Neural progenitor cell (in vitro differentiated cells): ENCODE results near the gene PNPLA3. TPM values are rescaled to one million over a fixed set of nuclear protein-coding genes. Genes with fewer than 3 reads are reported as not detected.

Experiments
- DNase-seq: peaks from one replicate; pipeline ENCODE4 v3.0.0-alpha.2; 2016; ENCODE audit warnings: low spot score
- H2AFZ ChIP-seq: fragments of 200-600 bp; sonication (generic); replicated peaks from 2 replicates; pipeline ENCODE4 v1.6.1; 2016; ENCODE audit warnings: antibody characterized with exemption
- H3F3A ChIP-seq: fragments of 200-600 bp; sonication (generic); 2 replicates; pipeline ENCODE4 v1.6.1; 2016; ENCODE audit warnings: antibody characterized with exemption, low read depth
- H3K27ac ChIP-seq: fragments of 200-600 bp; sonication (generic); 2 replicates; pipeline ENCODE4 v1.5.1; 2016; ENCODE audit warnings: mild to moderate bottlenecking
- H3K27me3 ChIP-seq: fragments of 200-600 bp; sonication (generic); 2 replicates; pipeline ENCODE4 v1.6.1; 2016; ENCODE audit warnings: mild to moderate bottlenecking, moderate library complexity
- H3K36me3 ChIP-seq: fragments of 200-600 bp; sonication (generic); 2 replicates; pipeline ENCODE4 v1.5.1; 2016
- H3K4me1 ChIP-seq: fragments of 200-600 bp; sonication (generic); 2 replicates; pipeline ENCODE4 v1.6.1; 2016; ENCODE audit warnings: mixed run types
- H3K4me2 ChIP-seq: fragments of 200-600 bp; sonication (generic); 2 replicates; pipeline ENCODE4 v1.6.1; 2016
- H3K4me3 ChIP-seq: fragments of 200-600 bp; sonication (generic); 2 replicates; pipeline ENCODE4 v1.5.1; 2016
- H3K79me2 ChIP-seq: fragments of 200-600 bp; sonication (generic); 2 replicates; pipeline ENCODE4 v1.6.1; 2016; ENCODE audit warnings: low read depth
- H3K9ac ChIP-seq: fragments of 200-600 bp; sonication (generic); 2 replicates; pipeline ENCODE4 v1.6.1; 2016
- H3K9me3 ChIP-seq: fragments of 200-600 bp; sonication (generic); 2 replicates; pipeline ENCODE4 v1.5.1; 2016; ENCODE audit warnings: low read depth
- H4K20me1 ChIP-seq: fragments of 200-600 bp; sonication (generic); 2 replicates; pipeline ENCODE4 v1.6.1; 2016; ENCODE audit warnings: low read depth
- H3K27ac Mint-ChIP-seq: 3 replicates; pipeline ENCODE4 v1.8.0; 2021; ENCODE audit warnings: mixed read lengths
- H3K27me3 Mint-ChIP-seq: 2 replicates; pipeline ENCODE4 v1.8.0; 2022; ENCODE audit warnings: low read depth, mild to moderate bottlenecking, inconsistent platforms, moderate library complexity, mixed read lengths; ENCODE audit not compliant: insufficient read depth
- H3K36me3 Mint-ChIP-seq: 3 replicates; pipeline ENCODE4 v1.8.0; 2021; ENCODE audit warnings: mixed read lengths
- H3K4me1 Mint-ChIP-seq: 3 replicates; pipeline ENCODE4 v1.8.0; 2021; ENCODE audit warnings: mixed read lengths
- H3K4me3 Mint-ChIP-seq: 3 replicates; pipeline ENCODE4 v1.8.0; 2021; ENCODE audit warnings: mild to moderate bottlenecking, moderate library complexity, mixed read lengths
- H3K9me3 Mint-ChIP-seq: 3 replicates; pipeline ENCODE4 v1.8.0; 2020; ENCODE audit warnings: mixed read lengths
- EZH2 ChIP-seq: fragments of 200-600 bp; sonication (generic); IDR thresholded peaks from 2 replicates; pipeline ENCODE4 v1.6.1; 2017; ENCODE audit warnings: antibody characterized with exemption, mild to moderate bottlenecking, moderate library complexity
- EZH2phosphoT487 ChIP-seq: fragments of 200-600 bp; sonication (generic); IDR thresholded peaks from 2 replicates; pipeline ENCODE4 v1.6.1; 2017; ENCODE audit warnings: antibody characterized with exemption
- total RNA-seq: library from RNA; depleted of rRNA; stranded (reverse); fragments of >200 nt; gene quantifications from 2 replicates; pipeline ENCODE4 v1.2.3, GENCODE V29; 2015; ENCODE audit warnings: low replicate concordance
- TF ChIP-seq, protein P1 (sequence below): fragments of 200-600 bp; sonication (generic); IDR thresholded peaks from 2 replicates; pipeline ENCODE4 v1.5.1; 2017; ENCODE audit warnings: antibody characterized with exemption, mild to moderate bottlenecking

PNPLA3 gene
- total RNA-seq, 1 donor from 2014 or later = 4.8 TPM

DNA sequence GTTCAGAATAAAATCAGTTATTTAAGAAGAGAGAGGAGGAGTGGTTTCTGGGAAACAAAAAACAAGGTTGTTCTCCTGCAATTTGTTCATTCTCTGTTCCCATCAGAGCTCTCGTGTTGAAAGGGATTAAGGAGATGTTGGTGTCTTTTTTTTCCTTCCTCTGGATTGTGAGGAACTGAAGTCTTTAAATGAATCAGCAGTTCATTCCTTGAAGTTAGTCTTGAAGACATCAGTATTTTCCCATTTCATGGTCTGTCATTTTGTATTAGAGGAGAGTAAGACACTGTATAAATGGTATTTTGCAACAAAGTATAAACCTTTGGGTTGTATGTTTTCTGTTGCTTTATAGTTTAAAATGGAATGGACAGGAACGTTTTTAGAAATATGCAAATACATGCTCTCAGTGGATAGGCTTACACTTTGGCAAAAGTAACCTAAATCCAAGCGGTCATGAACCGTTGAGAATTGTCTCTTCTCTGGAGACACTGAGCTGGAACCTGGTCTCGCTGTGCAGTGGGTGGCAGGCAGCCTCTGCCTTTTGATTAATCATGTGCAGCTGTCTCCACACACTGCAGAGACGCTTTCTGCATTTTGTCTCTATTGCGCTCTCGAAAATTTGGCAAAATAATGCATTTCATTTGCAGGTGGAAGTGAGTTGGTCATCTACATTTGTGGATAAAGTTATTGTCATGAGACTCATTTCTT, 64.7 kb downstream of the PNPLA3 start:
- H3K27ac Mint-ChIP-seq = no peak overlapping the region
- no peak overlapping the region for H3K4me3 Mint-ChIP-seq
- peaks cover 20% of the 10 kb centered on the region for H3K4me1 Mint-ChIP-seq
- H3F3A ChIP-seq = no peaks in the 10 kb centered on the region
- H3K27ac ChIP-seq = no peak overlapping the region
- H4K20me1 ChIP-seq = no peaks in the 10 kb centered on the region
- no peaks in the 10 kb centered on the region for H3K9me3 Mint-ChIP-seq
- H3K4me3 ChIP-seq = no peak overlapping the region
- no peaks in the 10 kb centered on the region for H3K79me2 ChIP-seq
- H3K36me3 ChIP-seq = peaks cover 5% of the 10 kb centered on the region
- no peak overlapping the region for H3K4me2 ChIP-seq
- no peak for DNase-seq
- TF ChIP-seq EZH2phosphoT487 = no peak
- no peak for TF ChIP-seq EZH2
- TF ChIP-seq, protein P1, sequence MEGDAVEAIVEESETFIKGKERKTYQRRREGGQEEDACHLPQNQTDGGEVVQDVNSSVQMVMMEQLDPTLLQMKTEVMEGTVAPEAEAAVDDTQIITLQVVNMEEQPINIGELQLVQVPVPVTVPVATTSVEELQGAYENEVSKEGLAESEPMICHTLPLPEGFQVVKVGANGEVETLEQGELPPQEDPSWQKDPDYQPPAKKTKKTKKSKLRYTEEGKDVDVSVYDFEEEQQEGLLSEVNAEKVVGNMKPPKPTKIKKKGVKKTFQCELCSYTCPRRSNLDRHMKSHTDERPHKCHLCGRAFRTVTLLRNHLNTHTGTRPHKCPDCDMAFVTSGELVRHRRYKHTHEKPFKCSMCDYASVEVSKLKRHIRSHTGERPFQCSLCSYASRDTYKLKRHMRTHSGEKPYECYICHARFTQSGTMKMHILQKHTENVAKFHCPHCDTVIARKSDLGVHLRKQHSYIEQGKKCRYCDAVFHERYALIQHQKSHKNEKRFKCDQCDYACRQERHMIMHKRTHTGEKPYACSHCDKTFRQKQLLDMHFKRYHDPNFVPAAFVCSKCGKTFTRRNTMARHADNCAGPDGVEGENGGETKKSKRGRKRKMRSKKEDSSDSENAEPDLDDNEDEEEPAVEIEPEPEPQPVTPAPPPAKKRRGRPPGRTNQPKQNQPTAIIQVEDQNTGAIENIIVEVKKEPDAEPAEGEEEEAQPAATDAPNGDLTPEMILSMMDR = no peak
- no peak overlapping the region for H2AFZ ChIP-seq
- H3K4me1 ChIP-seq = no peaks in the 10 kb centered on the region
- peaks cover 3% of the 10 kb centered on the region for H3K27me3 Mint-ChIP-seq
- no peaks in the 10 kb centered on the region for H3K9me3 ChIP-seq
- H3K27me3 ChIP-seq = no peaks in the 10 kb centered on the region
- H3K9ac ChIP-seq = no peak overlapping the region
- H3K36me3 Mint-ChIP-seq = no peaks in the 10 kb centered on the region

GRCh38 chr22:43988960-43989359, 65.4 kb downstream of the PNPLA3 start:
- no peak for DNase-seq
- peaks cover 3% of the 10 kb centered on the region for H3K27me3 Mint-ChIP-seq
- peaks cover 5% of the 10 kb centered on the region for H3K36me3 ChIP-seq
- H3K9ac ChIP-seq = no peak overlapping the region
- no peak overlapping the region for H3K4me3 Mint-ChIP-seq
- peaks cover 4% of the 10 kb centered on the region for H4K20me1 ChIP-seq
- no peaks in the 10 kb centered on the region for H3K9me3 ChIP-seq
- H3K36me3 Mint-ChIP-seq = peaks cover 2% of the 10 kb centered on the region
- no peaks in the 10 kb centered on the region for H3K27me3 ChIP-seq
- H3K4me2 ChIP-seq = no peak overlapping the region
- H3K4me1 Mint-ChIP-seq = peaks cover 19% of the 10 kb centered on the region
- no peak overlapping the region for H2AFZ ChIP-seq
- TF ChIP-seq EZH2phosphoT487 (no peak), EZH2 (no peak)
- TF ChIP-seq, protein P1 = no peak
- no peaks in the 10 kb centered on the region for H3K4me1 ChIP-seq
- H3K27ac Mint-ChIP-seq = no peak overlapping the region
- H3K79me2 ChIP-seq = no peaks in the 10 kb centered on the region
- H3K27ac ChIP-seq = no peak overlapping the region
- H3K4me3 ChIP-seq = no peak overlapping the region
- H3F3A ChIP-seq = no peaks in the 10 kb centered on the region
- no peaks in the 10 kb centered on the region for H3K9me3 Mint-ChIP-seq

- H3K4me1 Mint-ChIP-seq = peaks cover 19% of the 10 kb centered on the region
- Histone ChIP-seq H2AFZ (no peak overlapping the region), H3K9ac (no peak overlapping the region), H3K79me2 (no peaks in the 10 kb centered on the region), H3K4me2 (no peak overlapping the region), H3K4me1 (no peaks in the 10 kb centered on the region), H4K20me1 (peaks cover 4% of the 10 kb centered on the region), H3F3A (no peaks in the 10 kb centered on the region), H3K9me3 (no peaks in the 10 kb centered on the region), H3K27ac (no peak overlapping the region), H3K4me3 (no peak overlapping the region), H3K36me3 (peaks cover 2% of the 10 kb centered on the region), H3K27me3 (no peaks in the 10 kb centered on the region)
- peaks cover 3% of the 10 kb centered on the region for H3K36me3 Mint-ChIP-seq
- DNase-seq = no peak
- H3K9me3 Mint-ChIP-seq = no peaks in the 10 kb centered on the region
- no peak overlapping the region for H3K4me3 Mint-ChIP-seq
- no peak overlapping the region for H3K27ac Mint-ChIP-seq
- H3K27me3 Mint-ChIP-seq = peaks cover 3% of the 10 kb centered on the region
- TF ChIP-seq EZH2 (no peak), EZH2phosphoT487 (no peak)
- TF ChIP-seq, protein P1 = no peak
Measured at GRCh38 chr22:43990044-43990443, 66.4 kb downstream of the PNPLA3 start.
